ENCODE measurements around the gene SMIM20.

DNA sequence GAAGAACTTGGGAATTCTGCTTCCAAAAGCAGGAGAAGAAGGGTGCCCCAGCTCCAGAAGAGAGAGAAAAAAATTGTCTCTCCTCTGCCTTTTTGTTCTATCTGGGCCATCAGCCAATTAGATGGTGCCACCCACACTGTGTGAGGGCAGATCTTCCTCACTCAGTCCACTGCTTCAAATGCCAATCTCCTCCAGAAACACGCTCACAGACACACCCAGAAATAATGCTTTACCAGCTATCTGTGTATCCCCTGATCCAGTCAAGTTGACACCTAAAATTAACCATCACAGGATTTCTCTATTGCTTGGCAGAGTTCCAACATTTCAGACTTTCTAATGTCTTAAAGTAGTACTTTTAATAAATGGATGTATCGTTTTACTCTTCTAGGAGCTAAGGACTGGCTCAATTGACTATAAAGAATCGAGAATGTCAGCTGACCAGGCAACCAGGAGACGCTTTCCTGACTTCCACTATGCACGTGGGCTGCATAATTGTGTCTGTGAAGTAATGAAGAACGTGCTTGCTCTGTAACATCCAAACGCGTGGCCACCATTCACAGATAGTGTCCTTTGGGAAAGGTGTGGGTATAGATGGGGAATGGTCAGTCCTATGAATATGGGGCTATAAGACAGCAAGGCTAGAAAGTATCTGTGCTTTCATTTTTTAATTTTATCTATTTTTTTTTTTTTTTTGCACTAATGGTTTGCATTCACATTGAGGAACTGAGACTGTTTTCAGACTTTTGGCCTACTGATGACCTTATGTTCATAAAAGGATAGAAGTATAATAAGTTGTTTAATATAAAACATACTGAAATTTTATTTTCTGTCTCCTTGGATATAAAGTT is 9.9 kb upstream of the SMIM20 start:
- TF ChIP-seq POLR2A (IDR thresholded peaks at IDR 0.05; ENCODE audit: low read depth, low read length) (no peak), POLR2AphosphoS5 (IDR thresholded peaks at IDR 0.05; ENCODE audit: low read depth, low read length) (no peak), TAF1 (IDR thresholded peaks at IDR 0.05; ENCODE audit: borderline replicate concordance, low read depth, low read length) (no peak)

All from GM12892 (cell line).